ENCODE data around the gene CTSA.

GRCh38 chr20:45882469-45883099, 8.6 kb upstream of the CTSA start:
- TF ChIP-seq, protein P1, sequence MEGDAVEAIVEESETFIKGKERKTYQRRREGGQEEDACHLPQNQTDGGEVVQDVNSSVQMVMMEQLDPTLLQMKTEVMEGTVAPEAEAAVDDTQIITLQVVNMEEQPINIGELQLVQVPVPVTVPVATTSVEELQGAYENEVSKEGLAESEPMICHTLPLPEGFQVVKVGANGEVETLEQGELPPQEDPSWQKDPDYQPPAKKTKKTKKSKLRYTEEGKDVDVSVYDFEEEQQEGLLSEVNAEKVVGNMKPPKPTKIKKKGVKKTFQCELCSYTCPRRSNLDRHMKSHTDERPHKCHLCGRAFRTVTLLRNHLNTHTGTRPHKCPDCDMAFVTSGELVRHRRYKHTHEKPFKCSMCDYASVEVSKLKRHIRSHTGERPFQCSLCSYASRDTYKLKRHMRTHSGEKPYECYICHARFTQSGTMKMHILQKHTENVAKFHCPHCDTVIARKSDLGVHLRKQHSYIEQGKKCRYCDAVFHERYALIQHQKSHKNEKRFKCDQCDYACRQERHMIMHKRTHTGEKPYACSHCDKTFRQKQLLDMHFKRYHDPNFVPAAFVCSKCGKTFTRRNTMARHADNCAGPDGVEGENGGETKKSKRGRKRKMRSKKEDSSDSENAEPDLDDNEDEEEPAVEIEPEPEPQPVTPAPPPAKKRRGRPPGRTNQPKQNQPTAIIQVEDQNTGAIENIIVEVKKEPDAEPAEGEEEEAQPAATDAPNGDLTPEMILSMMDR (IDR thresholded peaks at IDR 0.05; ENCODE audit: low read depth, low read length, poor library complexity, severe bottlenecking): no peak
- no peak for TF ChIP-seq EZH2phosphoT487 (IDR thresholded peaks at IDR 0.05; ENCODE audit: borderline replicate concordance, low read length)
